ENCODE results near the gene ITGAD.
"Not testable (repeated sequence)": the region's sequence is repeated elsewhere in the genome, so short reads cannot be mapped to it uniquely, and the experiment has no call there.

The ITGAD gene

DNA sequence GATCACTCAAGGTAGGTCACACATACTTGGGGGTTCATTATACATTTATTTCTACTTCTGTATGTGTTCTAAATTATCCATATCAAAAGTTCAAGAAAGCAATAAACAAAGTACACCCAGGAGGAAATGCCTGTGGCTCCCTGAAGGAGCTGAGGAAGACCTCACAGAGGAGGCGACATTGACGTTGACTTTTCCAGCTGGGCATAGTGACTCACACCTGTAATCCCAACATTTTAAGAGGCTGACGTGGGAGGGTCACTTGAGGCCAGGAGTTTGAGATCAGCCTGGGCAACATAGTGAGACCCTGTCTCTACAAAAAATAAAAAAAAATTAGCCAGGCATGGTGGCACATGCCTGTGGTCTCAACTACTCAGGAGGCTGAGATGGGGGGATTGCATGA, 16.3 kb downstream of the ITGAD start:
- Mint-ChIP-seq H3K9me3 (no peaks in the 10 kb centered on the region), H3K27ac (no peak overlapping the region), H3K4me3 (no peak overlapping the region), H3K4me1 (ENCODE audit: low read depth) (no peaks in the 10 kb centered on the region), H3K27me3 (no peaks in the 10 kb centered on the region), H3K36me3 (ENCODE audit: low read depth) (no peaks in the 10 kb centered on the region)

- Mint-ChIP-seq H3K4me1 (ENCODE audit: low read depth) (peaks cover 3% of the 10 kb centered on the region), H3K4me3 (no peak overlapping the region), H3K36me3 (ENCODE audit: low read depth) (no peaks in the 10 kb centered on the region), H3K9me3 (no peaks in the 10 kb centered on the region), H3K27ac (no peak overlapping the region), H3K27me3 (peaks cover 1% of the 10 kb centered on the region)
Measured at GRCh38 chr16:31410082-31410481, 16.9 kb downstream of the ITGAD start.

DNA sequence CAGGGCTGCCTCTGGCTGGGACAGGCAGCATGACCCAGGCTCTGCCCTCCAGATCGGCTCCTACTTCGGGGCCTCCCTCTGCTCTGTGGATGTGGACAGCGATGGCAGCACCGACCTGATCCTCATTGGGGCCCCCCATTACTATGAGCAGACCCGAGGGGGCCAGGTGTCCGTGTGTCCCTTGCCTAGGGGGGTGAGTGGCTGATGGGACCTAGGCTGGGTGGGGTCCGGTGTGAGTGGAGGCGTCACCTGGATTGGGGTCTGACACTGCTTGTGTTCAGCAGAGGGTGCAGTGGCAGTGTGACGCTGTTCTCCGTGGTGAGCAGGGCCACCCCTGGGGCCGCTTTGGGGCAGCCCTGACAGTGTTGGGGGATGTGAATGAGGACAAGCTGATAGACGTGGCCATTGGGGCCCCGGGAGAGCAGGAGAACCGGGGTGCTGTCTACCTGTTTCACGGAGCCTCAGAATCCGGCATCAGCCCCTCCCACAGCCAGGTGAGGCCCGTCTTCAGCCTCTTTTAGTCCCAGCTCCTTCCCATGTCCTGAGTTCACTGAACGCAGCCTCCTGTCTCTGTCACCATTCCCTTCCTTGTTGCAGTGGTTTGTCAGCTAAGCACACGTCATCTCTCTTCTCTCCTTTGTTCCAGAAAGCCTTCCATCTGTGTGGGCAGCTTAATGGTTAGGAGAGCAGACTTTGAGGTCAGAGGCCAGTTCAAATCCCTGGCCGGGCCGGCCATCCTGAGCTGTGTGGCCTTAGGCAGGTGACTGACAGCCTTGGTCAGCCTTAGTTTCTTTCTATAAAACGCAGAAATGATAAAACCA, 18.1 kb downstream of the ITGAD start:
- Mint-ChIP-seq H3K9me3 (no peaks in the 10 kb centered on the region), H3K4me1 (ENCODE audit: low read depth) (peaks cover 11% of the 10 kb centered on the region), H3K27me3 (peaks cover 8% of the 10 kb centered on the region), H3K36me3 (ENCODE audit: low read depth) (no peaks in the 10 kb centered on the region), H3K4me3 (no peak overlapping the region), H3K27ac (no peak overlapping the region)

DNA sequence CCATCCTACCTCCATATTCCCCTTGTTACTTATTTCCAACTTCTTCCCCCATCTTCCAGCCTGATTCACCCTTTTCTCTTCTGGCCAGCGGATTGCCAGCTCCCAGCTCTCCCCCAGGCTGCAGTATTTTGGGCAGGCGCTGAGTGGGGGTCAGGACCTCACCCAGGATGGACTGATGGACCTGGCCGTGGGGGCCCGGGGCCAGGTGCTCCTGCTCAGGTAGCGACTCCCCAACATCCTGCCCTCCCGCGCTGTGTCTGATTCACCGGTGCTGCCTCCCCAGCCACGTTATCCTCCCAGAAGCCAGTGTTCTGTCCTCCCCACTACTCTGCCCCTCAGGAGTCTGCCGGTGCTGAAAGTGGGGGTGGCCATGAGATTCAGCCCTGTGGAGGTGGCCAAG, 19.6 kb downstream of the ITGAD start:
- Mint-ChIP-seq H3K27ac (no peak overlapping the region), H3K36me3 (ENCODE audit: low read depth) (no peaks in the 10 kb centered on the region), H3K4me3 (no peak overlapping the region), H3K27me3 (peaks cover 11% of the 10 kb centered on the region), H3K9me3 (no peaks in the 10 kb centered on the region), H3K4me1 (ENCODE audit: low read depth) (peaks cover 11% of the 10 kb centered on the region)

GRCh38 chr16:31413381-31413780, 20.2 kb downstream of the ITGAD start:
- Mint-ChIP-seq H3K36me3 (ENCODE audit: low read depth) (no peaks in the 10 kb centered on the region), H3K27ac (peak overlapping the region; percentile 13), H3K4me3 (no peak overlapping the region), H3K27me3 (peaks cover 17% of the 10 kb centered on the region), H3K9me3 (no peaks in the 10 kb centered on the region), H3K4me1 (ENCODE audit: low read depth) (peaks cover 11% of the 10 kb centered on the region)

GRCh38 chr16:31413943-31414342, 20.8 kb downstream of the ITGAD start:
- H3K9me3 Mint-ChIP-seq = no peaks in the 10 kb centered on the region
- no peak overlapping the region for H3K4me3 Mint-ChIP-seq
- H3K27ac Mint-ChIP-seq = no peak overlapping the region
- peaks cover 11% of the 10 kb centered on the region for H3K4me1 Mint-ChIP-seq (ENCODE audit: low read depth)
- no peaks in the 10 kb centered on the region for H3K36me3 Mint-ChIP-seq (ENCODE audit: low read depth)
- peaks cover 17% of the 10 kb centered on the region for H3K27me3 Mint-ChIP-seq

- Mint-ChIP-seq H3K27me3 (peaks cover 17% of the 10 kb centered on the region), H3K4me3 (no peak overlapping the region), H3K36me3 (ENCODE audit: low read depth) (no peaks in the 10 kb centered on the region), H3K27ac (no peak overlapping the region), H3K9me3 (no peaks in the 10 kb centered on the region), H3K4me1 (ENCODE audit: low read depth) (peaks cover 15% of the 10 kb centered on the region)
Measured at GRCh38 chr16:31414706-31415105, 21.6 kb downstream of the ITGAD start.

DNA sequence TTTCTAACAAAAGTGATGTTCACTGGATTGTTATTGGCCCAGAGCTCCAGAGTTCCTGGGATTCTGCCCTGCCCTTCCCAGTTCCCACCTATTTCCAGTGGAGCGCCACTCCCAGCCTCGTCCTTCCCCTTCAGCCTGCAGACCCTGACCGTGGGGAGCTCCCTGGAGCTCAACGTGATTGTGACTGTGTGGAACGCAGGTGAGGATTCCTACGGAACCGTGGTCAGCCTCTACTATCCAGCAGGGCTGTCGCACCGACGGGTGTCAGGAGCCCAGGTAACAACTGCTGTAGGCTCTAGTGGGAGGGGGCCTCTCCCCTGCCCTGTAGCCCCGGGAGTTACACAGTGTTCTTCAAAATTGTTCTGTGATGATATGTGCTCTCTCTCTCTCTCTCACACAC, 23.2 kb downstream of the ITGAD start:
- no peak overlapping the region for H3K27ac Mint-ChIP-seq
- no peaks in the 10 kb centered on the region for H3K36me3 Mint-ChIP-seq (ENCODE audit: low read depth)
- H3K4me1 Mint-ChIP-seq (ENCODE audit: low read depth) = peaks cover 30% of the 10 kb centered on the region
- H3K9me3 Mint-ChIP-seq = no peaks in the 10 kb centered on the region
- no peak overlapping the region for H3K4me3 Mint-ChIP-seq
- H3K27me3 Mint-ChIP-seq = peaks cover 21% of the 10 kb centered on the region

- H3K9me3 Mint-ChIP-seq; H3K27ac Mint-ChIP-seq; H3K4me3 Mint-ChIP-seq; H3K36me3 Mint-ChIP-seq (ENCODE audit: low read depth): not testable (repeated sequence)
- Mint-ChIP-seq H3K4me1 (ENCODE audit: low read depth) (peaks cover 37% of the 10 kb centered on the region), H3K27me3 (peaks cover 21% of the 10 kb centered on the region)
Measured at GRCh38 chr16:31417036-31417435, 23.9 kb downstream of the ITGAD start.

- Mint-ChIP-seq H3K4me3 (no peak overlapping the region), H3K36me3 (ENCODE audit: low read depth) (no peaks in the 10 kb centered on the region), H3K4me1 (ENCODE audit: low read depth) (peaks cover 45% of the 10 kb centered on the region), H3K27me3 (peaks cover 25% of the 10 kb centered on the region), H3K27ac (no peak overlapping the region), H3K9me3 (no peaks in the 10 kb centered on the region)
Measured at GRCh38 chr16:31417916-31418315, 24.8 kb downstream of the ITGAD start.

DNA sequence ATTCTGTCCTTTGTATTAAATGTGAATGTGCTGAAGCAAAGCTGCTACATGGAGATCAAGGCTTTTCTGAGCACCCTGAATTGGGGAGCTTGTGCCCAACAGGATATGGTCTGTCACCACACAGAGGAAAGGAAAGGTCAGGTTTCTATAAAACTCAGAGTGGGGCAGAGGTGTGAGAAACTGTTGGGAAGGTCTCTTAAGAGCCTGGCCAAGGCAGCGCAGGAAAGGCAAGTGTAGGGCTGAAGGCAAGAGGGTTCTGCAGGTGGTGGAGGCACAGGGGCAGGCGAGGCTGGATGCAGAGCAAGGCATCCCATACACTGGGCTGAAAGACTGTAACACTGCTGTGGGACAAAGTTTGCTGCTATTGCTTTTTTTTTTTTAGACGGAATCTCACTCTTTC, 26.9 kb downstream of the ITGAD start:
- H3K27me3 Mint-ChIP-seq = peaks cover 29% of the 10 kb centered on the region
- H3K27ac Mint-ChIP-seq = no peak overlapping the region
- H3K4me1 Mint-ChIP-seq (ENCODE audit: low read depth) = peaks cover 50% of the 10 kb centered on the region
- H3K9me3 Mint-ChIP-seq = no peaks in the 10 kb centered on the region
- H3K4me3 Mint-ChIP-seq = peak overlapping the region; percentile 5
- H3K36me3 Mint-ChIP-seq (ENCODE audit: low read depth) = no peaks in the 10 kb centered on the region

DNA sequence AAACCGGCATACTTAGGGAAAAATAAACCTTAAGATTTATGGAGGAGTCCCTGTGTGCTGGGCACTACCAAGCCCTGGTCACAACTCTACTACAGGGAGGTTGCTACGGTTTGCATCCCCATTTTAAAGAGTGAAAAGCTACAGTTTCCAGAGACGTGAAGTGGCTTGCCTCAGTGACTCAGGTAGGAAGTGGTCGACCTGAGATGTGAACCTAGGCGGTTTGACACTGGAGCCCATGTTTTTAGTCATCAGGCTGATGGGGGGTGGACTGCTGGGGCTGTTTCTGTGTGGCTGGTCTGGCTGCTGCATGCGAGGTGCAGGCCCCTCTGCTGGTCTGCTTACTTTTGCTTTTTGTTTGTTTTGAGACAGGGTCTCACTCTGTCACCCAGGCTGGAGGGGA, 28.5 kb downstream of the ITGAD start:
- Mint-ChIP-seq H3K27me3 (peaks cover 31% of the 10 kb centered on the region), H3K4me3 (no peak overlapping the region), H3K9me3 (no peaks in the 10 kb centered on the region), H3K27ac (peak overlapping the region; percentile 65), H3K36me3 (ENCODE audit: low read depth) (no peaks in the 10 kb centered on the region), H3K4me1 (ENCODE audit: low read depth) (peaks cover 41% of the 10 kb centered on the region)

GRCh38 chr16:31423241-31423640, 30.1 kb downstream of the ITGAD start:
- H3K4me1 Mint-ChIP-seq (ENCODE audit: low read depth) = peaks cover 41% of the 10 kb centered on the region
- H3K36me3 Mint-ChIP-seq (ENCODE audit: low read depth) = no peaks in the 10 kb centered on the region
- peaks cover 25% of the 10 kb centered on the region for H3K27me3 Mint-ChIP-seq
- no peak overlapping the region for H3K27ac Mint-ChIP-seq
- no peak overlapping the region for H3K4me3 Mint-ChIP-seq
- no peaks in the 10 kb centered on the region for H3K9me3 Mint-ChIP-seq

GRCh38 chr16:31423801-31424200, 30.7 kb downstream of the ITGAD start:
- no peak overlapping the region for H3K27ac Mint-ChIP-seq
- no peak overlapping the region for H3K4me3 Mint-ChIP-seq
- no peaks in the 10 kb centered on the region for H3K9me3 Mint-ChIP-seq
- peaks cover 41% of the 10 kb centered on the region for H3K4me1 Mint-ChIP-seq (ENCODE audit: low read depth)
- H3K36me3 Mint-ChIP-seq (ENCODE audit: low read depth) = no peaks in the 10 kb centered on the region
- H3K27me3 Mint-ChIP-seq = peaks cover 24% of the 10 kb centered on the region

DNA sequence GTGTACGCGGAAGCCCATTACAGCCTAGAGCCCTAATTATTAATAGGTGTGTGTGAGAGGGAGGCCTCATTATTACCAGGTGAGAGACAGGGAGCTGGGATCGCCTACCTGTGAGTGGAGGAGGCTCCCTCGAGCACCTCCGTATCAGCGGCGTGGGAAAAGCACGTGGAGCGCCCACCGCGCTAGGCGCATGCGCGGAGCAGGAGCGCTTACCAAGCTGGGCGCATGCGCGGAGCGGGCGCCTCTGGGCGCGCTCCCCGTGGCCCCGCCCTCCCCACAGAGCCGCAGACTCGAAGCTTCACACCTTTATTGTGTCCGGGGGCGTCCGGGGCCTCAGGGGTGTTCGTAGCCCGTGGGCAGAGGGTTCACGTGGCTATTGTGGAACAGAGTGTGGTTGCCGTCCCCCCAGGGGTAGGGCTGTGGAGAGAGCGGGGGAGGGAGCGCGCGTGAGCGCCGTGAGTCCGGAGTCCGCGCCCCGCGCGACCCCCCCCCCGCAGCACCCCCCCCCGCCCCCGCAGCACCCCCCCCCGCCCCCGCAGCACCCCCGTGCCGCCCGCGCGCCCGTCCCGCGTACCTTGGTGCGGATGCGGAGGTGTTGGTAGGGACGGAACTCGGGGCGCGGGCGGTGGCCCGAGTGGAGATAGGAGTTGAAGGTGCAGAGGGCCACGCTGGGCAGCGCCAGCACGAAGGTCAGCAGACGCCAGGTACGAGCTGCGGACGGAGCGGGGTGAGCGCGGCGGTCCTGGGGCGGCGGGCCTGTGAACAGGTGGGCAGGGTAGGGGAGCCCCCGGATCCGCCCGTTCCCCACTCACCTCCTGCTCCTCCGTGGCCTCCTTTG, 34.5 kb downstream of the ITGAD start:
- no peak overlapping the region for H3K27ac Mint-ChIP-seq
- H3K36me3 Mint-ChIP-seq (ENCODE audit: low read depth) = no peaks in the 10 kb centered on the region
- H3K4me3 Mint-ChIP-seq = no peak overlapping the region
- H3K9me3 Mint-ChIP-seq = no peaks in the 10 kb centered on the region
- peaks cover 17% of the 10 kb centered on the region for H3K4me1 Mint-ChIP-seq (ENCODE audit: low read depth)
- H3K27me3 Mint-ChIP-seq = peaks cover 16% of the 10 kb centered on the region

Measured in stimulated activated naive CD8-positive, alpha-beta T cell treated with anti-CD3 and anti-CD28 coated beads, Interleukin-15, Interleukin-2, amounts not matched to agents 100 ng/mL and 50 ng/mL, for 24 hours (primary cell).